Activated T-cell treated with anti-CD3 and anti-CD28 coated beads, Interleukin-2, amount 50 U/mL, for 24 hours (primary cell): Measurements from ENCODE around the gene HOXA1.

Source experiments
- DNase-seq: peaks from one replicate; pipeline ENCODE4 v3.0.0-alpha.2; 2020
- H3K27ac Mint-ChIP-seq: 2 replicates; pipeline ENCODE4 v1.8.0; 2020; ENCODE audit warnings: mild to moderate bottlenecking, mixed read lengths
- H3K27me3 Mint-ChIP-seq: 2 replicates; pipeline ENCODE4 v1.8.0; 2020; ENCODE audit warnings: mixed read lengths
- H3K36me3 Mint-ChIP-seq: 2 replicates; pipeline ENCODE4 v1.8.0; 2020; ENCODE audit warnings: low read depth, mixed read lengths
- H3K4me1 Mint-ChIP-seq: 2 replicates; pipeline ENCODE4 v1.8.0; 2020; ENCODE audit warnings: low read depth, mixed read lengths
- H3K4me3 Mint-ChIP-seq: 2 replicates; pipeline ENCODE4 v1.8.0; 2020; ENCODE audit warnings: mild to moderate bottlenecking, moderate library complexity, mixed read lengths
- H3K9me3 Mint-ChIP-seq: 2 replicates; pipeline ENCODE4 v1.8.0; 2020; ENCODE audit warnings: mixed read lengths

Gene HOXA1

GRCh38 chr7:27115221-27116026 lies 19.6 kb upstream of the HOXA1 start:
- Mint-ChIP-seq H3K4me1 (no peaks in the 10 kb centered on the region), H3K4me3 (no peak overlapping the region), H3K9me3 (no peaks in the 10 kb centered on the region), H3K27me3 (peaks cover 37% of the 10 kb centered on the region), H3K27ac (no peak overlapping the region), H3K36me3 (no peaks in the 10 kb centered on the region)
- DNase-seq = no peak

- H3K36me3 Mint-ChIP-seq = no peaks in the 10 kb centered on the region
- H3K27me3 Mint-ChIP-seq = peaks cover 39% of the 10 kb centered on the region
- no peak overlapping the region for H3K4me3 Mint-ChIP-seq
- DNase-seq = no peak
- H3K9me3 Mint-ChIP-seq = no peaks in the 10 kb centered on the region
- no peak overlapping the region for H3K27ac Mint-ChIP-seq
- H3K4me1 Mint-ChIP-seq = no peaks in the 10 kb centered on the region
These were observed 19.1 kb upstream of the HOXA1 start for GRCh38 chr7:27114881-27115220.

- no peak overlapping the region for H3K27ac Mint-ChIP-seq
- H3K9me3 Mint-ChIP-seq = no peaks in the 10 kb centered on the region
- no peak overlapping the region for H3K4me3 Mint-ChIP-seq
- no peaks in the 10 kb centered on the region for H3K4me1 Mint-ChIP-seq
- no peak for DNase-seq
- H3K27me3 Mint-ChIP-seq = peaks cover 44% of the 10 kb centered on the region
- H3K36me3 Mint-ChIP-seq = no peaks in the 10 kb centered on the region
These were observed 18.4 kb upstream of the HOXA1 start for GRCh38 chr7:27113991-27114769.

GRCh38 chr7:27112955-27113949 lies 17.5 kb upstream of the HOXA1 start:
- H3K9me3 Mint-ChIP-seq = no peaks in the 10 kb centered on the region
- H3K36me3 Mint-ChIP-seq = no peaks in the 10 kb centered on the region
- no peak overlapping the region for H3K4me3 Mint-ChIP-seq
- no peaks in the 10 kb centered on the region for H3K4me1 Mint-ChIP-seq
- peaks cover 42% of the 10 kb centered on the region for H3K27me3 Mint-ChIP-seq
- H3K27ac Mint-ChIP-seq = no peak overlapping the region
- no peak for DNase-seq

GRCh38 chr7:27112361-27112760 lies 16.6 kb upstream of the HOXA1 start:
- no peak for DNase-seq
- no peaks in the 10 kb centered on the region for H3K9me3 Mint-ChIP-seq
- peaks cover 36% of the 10 kb centered on the region for H3K27me3 Mint-ChIP-seq
- no peak overlapping the region for H3K27ac Mint-ChIP-seq
- H3K4me3 Mint-ChIP-seq = no peak overlapping the region
- H3K4me1 Mint-ChIP-seq = no peaks in the 10 kb centered on the region
- H3K36me3 Mint-ChIP-seq = no peaks in the 10 kb centered on the region

GRCh38 chr7:27111751-27112277 lies 16.0 kb upstream of the HOXA1 start:
- H3K9me3 Mint-ChIP-seq = no peaks in the 10 kb centered on the region
- H3K36me3 Mint-ChIP-seq = no peaks in the 10 kb centered on the region
- H3K27ac Mint-ChIP-seq = no peak overlapping the region
- peaks cover 36% of the 10 kb centered on the region for H3K27me3 Mint-ChIP-seq
- H3K4me3 Mint-ChIP-seq = no peak overlapping the region
- DNase-seq = no peak
- H3K4me1 Mint-ChIP-seq = no peaks in the 10 kb centered on the region

- peaks cover 32% of the 10 kb centered on the region for H3K27me3 Mint-ChIP-seq
- no peak overlapping the region for H3K4me3 Mint-ChIP-seq
- no peaks in the 10 kb centered on the region for H3K36me3 Mint-ChIP-seq
- H3K4me1 Mint-ChIP-seq = no peaks in the 10 kb centered on the region
- DNase-seq = no peak
- no peak overlapping the region for H3K27ac Mint-ChIP-seq
- H3K9me3 Mint-ChIP-seq = no peaks in the 10 kb centered on the region
These were observed 15.4 kb upstream of the HOXA1 start for GRCh38 chr7:27111042-27111750.

- H3K36me3 Mint-ChIP-seq = no peaks in the 10 kb centered on the region
- no peak overlapping the region for H3K27ac Mint-ChIP-seq
- H3K4me1 Mint-ChIP-seq = no peaks in the 10 kb centered on the region
- no peaks in the 10 kb centered on the region for H3K9me3 Mint-ChIP-seq
- DNase-seq = no peak
- no peak overlapping the region for H3K4me3 Mint-ChIP-seq
- H3K27me3 Mint-ChIP-seq = peaks cover 37% of the 10 kb centered on the region
These were observed 14.6 kb upstream of the HOXA1 start for GRCh38 chr7:27110186-27111031.

- no peak overlapping the region for H3K27ac Mint-ChIP-seq
- H3K36me3 Mint-ChIP-seq = no peaks in the 10 kb centered on the region
- H3K4me1 Mint-ChIP-seq = no peaks in the 10 kb centered on the region
- H3K27me3 Mint-ChIP-seq = peaks cover 44% of the 10 kb centered on the region
- H3K9me3 Mint-ChIP-seq = no peaks in the 10 kb centered on the region
- H3K4me3 Mint-ChIP-seq = no peak overlapping the region
- DNase-seq = no peak
These were observed 13.8 kb upstream of the HOXA1 start for GRCh38 chr7:27109466-27110185.

- H3K36me3 Mint-ChIP-seq = no peaks in the 10 kb centered on the region
- peaks cover 50% of the 10 kb centered on the region for H3K27me3 Mint-ChIP-seq
- no peak overlapping the region for H3K4me3 Mint-ChIP-seq
- H3K4me1 Mint-ChIP-seq = peaks cover 2% of the 10 kb centered on the region
- H3K9me3 Mint-ChIP-seq = no peaks in the 10 kb centered on the region
- DNase-seq = no peak
- no peak overlapping the region for H3K27ac Mint-ChIP-seq
These were observed 12.8 kb upstream of the HOXA1 start for GRCh38 chr7:27108390-27109127.

GRCh38 chr7:27107391-27108381 lies 11.9 kb upstream of the HOXA1 start:
- no peaks in the 10 kb centered on the region for H3K9me3 Mint-ChIP-seq
- DNase-seq = no peak
- no peaks in the 10 kb centered on the region for H3K36me3 Mint-ChIP-seq
- H3K27me3 Mint-ChIP-seq = peaks cover 53% of the 10 kb centered on the region
- no peak overlapping the region for H3K27ac Mint-ChIP-seq
- peaks cover 6% of the 10 kb centered on the region for H3K4me1 Mint-ChIP-seq
- no peak overlapping the region for H3K4me3 Mint-ChIP-seq
